Loucy (cell line): Measurements from ENCODE around the gene ST6GALNAC4.

Source experiments
- CTCF ChIP-seq: fragments of 200-600 bp; sonication (generic); conservative IDR thresholded peaks from 2 replicates; pipeline ENCODE4 v1.5.1; 2014; ENCODE audit warnings: mild to moderate bottlenecking, antibody characterized with exemption, low read length
- EZH2phosphoT487 ChIP-seq: fragments of 200-600 bp; IDR thresholded peaks from 2 replicates; pipeline ENCODE4 v1.6.1; 2018; ENCODE audit warnings: antibody characterized with exemption, mild to moderate bottlenecking, moderate library complexity, borderline replicate concordance

- TF ChIP-seq CTCF (no peak), EZH2phosphoT487 (no peak)
These were observed 29.1 kb upstream of the ST6GALNAC4 start for GRCh38 chr9:127945942-127946341.
